ENCODE results near the gene AXIN2.
"Not testable (repeated sequence)": the region's sequence is repeated elsewhere in the genome, so short reads cannot be mapped to it uniquely, and the experiment has no call there.

Gene AXIN2

DNA sequence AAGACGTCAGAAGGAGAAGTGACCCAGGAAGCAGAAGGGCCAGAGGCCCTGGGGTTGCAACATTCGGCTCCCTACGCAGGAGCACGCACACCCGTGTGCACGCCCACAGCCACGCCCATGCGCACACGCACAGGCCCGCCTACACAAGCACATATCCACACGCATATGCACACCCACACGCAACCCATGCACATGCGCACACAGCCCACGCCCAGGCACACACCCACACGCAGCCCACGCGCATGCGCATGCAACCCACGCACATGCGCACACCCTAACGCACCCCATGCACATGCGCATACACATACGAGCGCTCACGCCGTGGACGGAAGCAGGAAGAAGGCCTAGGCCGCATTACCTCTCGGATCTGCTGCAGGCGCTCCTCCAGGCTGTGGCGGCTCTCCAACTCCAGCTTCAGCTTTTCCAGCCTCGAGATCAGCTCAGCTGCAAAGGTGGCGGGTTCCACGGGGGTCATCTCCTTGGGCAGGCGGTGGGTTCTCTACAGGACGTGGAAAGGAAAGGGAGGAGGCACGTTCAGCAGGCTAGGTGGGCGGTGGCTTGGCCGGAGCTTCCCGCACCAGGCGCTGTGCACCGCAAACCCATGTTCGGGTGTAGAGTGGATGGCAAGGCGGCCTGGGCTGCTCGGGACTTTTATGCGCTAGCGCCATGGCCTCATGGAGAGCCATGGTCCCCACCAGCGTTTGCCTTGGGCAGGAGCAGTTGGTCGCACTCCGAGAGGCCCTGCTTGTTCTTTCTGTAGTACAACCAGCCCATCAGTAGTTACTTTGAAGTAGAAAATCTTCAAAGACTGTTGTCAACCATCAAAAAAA is 23.4 kb downstream of the AXIN2 start:
- no peak for DNase-seq (ENCODE audit: low read depth)

GRCh38 chr17:65537343-65537844 is 24.1 kb downstream of the AXIN2 start:
- no peak for DNase-seq (ENCODE audit: low read depth)

DNA sequence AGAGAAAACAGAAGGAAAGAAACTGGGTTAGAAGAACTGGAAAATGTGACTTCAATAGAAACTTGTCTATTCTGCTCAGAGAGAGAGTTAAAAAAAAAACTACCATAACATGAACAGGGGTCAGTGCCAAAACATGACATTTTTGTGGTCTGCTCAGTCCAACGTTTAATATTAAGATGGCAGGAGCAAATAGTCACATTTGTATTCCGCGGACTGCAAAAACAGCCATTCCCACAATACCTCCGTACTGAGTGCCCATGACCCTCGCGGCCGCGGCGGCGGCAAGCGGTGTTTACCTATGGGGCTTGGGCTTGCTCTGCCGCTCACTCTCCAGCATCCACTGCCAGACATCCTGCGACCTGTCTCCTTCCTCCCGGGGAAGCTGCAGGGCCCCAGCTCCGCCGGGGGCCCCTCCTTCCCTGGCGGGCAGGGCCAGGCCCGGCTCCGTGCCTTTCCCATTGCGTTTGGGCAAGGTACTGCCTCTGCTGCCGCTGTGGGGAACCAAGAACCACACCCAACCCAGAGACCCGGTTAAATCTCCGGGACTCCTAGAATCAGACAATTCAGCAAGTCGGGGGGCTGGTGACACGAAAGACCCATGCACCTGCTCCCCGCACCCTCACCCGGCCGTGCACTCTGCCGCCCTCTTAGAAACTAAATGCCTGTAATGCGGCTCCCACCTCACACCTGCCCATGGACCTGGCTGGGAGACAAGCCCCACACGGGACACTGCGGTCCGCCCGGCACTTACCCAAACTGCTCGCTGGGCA is 24.7 kb downstream of the AXIN2 start:
- DNase-seq (ENCODE audit: low read depth): no peak

- DNase-seq (ENCODE audit: low read depth): no peak
Measured at GRCh38 chr17:65535777-65536572, 25.5 kb downstream of the AXIN2 start.

GRCh38 chr17:65533852-65534457 is 27.5 kb downstream of the AXIN2 start:
- DNase-seq (ENCODE audit: low read depth): no peak

- DNase-seq (ENCODE audit: low read depth): no peak
Measured at GRCh38 chr17:65533056-65533745, 28.2 kb downstream of the AXIN2 start.

DNA sequence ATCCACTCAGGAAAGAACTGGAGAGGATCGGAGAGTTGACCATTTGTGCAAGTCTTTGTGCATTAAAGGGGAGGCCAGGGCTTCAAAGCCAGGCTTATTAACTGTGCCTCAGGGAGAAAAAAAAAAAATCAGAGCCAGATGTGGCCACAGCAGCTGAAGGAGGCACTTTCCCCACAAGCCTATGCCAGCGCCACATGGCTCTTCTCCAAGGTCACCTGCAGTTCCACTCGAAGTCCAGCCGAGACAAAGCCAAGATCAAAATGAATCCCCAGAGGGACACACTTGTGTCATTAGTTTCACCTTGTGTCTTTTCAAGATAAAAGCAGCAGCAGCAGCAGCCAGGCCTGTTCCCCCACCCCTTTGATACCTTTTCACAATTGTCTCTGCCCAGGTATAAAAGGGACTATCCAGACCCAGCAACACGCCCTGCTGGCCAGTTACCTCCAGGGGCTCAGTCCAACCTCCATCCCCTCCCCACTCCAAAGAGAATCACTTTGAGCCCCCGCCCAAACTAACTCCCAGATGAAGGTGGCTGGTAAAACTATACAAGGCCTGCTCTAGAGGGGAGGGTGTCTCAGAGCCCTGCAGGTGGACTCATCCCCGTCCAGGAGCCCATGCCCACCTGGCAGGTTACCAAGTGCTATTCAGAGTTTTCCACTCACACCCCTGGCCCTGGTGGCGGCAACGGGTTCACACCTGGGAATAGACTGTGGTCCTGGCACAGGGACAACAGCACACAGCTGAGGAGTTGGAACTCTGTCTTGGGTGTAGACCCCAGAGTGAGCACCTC is 29.2 kb downstream of the AXIN2 start:
- no peak for DNase-seq (ENCODE audit: low read depth)

DNA sequence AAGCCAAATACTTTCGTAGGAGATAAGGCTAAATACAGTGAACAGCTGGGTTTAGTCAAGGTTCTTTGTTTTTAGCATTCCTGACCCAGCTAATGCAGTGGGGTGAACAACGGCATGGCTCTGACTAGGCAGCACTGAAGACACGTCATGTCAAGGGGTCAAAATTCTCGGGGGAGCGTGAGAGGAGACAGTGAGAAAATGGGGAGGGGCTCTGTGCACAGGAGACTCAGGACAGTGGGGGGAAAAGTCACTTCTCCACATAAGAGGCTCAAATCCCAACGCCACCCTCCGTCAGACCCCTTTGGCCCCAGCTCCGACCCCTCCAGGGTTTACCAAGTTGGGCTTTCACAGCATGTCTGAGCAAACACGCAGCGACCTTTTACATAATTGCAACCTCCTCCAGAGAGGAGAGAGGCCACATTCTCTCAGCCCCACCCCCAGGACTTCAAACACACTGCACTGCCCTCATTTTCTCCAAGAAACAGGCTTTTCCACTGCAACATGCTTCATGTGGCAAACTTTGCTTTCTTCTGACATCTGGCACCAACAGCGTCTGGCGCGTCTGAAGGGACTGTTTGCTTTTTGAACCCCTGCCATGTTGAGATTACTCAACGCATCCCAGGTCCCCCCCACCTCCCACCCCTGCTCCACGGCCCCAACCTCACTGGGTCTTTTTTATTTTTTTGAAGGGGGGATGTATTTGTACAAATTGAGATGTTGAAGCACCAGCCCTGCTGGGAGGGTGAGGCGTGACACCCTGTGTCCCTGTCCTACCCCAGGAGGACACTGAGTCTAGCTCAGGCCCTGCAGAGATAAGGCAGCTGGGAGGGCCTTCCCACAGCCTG is 30.0 kb downstream of the AXIN2 start:
- DNase-seq (ENCODE audit: low read depth): no peak

DNA sequence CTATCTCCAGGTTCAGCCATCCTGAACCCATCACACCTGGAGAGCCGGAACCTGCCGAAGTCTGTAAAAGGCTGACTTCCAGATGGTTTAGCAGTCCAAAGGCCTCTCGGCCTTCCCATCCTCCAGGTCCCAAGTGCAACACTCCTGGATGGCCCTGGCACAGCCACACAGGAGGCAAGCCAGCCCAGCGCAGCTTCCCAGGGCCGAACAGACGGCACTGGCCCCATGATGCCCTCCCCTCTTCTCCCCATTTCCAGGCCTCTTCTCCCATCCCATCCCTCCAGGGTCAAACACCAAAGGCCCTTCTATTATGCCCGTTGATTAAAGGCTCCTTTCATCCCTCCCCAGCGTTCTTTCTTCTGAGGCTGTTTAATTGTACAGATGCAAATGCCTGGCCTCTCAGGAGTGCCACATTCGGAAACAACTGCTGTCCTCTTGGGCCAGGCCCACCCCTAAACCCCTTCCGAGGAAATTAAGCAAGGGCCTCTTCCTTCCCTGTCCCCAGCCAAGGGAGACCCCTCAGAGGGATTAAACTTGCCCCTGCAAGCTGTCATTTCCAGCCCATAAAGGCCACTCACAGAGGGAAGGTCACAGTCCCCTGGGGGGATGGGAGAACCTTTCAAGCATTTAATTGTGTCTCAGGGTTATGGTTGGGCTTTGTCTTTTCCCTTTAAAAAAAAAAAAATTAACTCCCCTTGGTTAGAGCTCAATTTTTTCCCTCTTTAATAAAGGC is 30.8 kb downstream of the AXIN2 start:
- no peak for DNase-seq (ENCODE audit: low read depth)

GRCh38 chr17:65529761-65530522 is 31.5 kb downstream of the AXIN2 start:
- no peak for DNase-seq (ENCODE audit: low read depth)

- DNase-seq (ENCODE audit: low read depth): no peak
Measured at GRCh38 chr17:65529040-65529633, 32.3 kb downstream of the AXIN2 start.

DNA sequence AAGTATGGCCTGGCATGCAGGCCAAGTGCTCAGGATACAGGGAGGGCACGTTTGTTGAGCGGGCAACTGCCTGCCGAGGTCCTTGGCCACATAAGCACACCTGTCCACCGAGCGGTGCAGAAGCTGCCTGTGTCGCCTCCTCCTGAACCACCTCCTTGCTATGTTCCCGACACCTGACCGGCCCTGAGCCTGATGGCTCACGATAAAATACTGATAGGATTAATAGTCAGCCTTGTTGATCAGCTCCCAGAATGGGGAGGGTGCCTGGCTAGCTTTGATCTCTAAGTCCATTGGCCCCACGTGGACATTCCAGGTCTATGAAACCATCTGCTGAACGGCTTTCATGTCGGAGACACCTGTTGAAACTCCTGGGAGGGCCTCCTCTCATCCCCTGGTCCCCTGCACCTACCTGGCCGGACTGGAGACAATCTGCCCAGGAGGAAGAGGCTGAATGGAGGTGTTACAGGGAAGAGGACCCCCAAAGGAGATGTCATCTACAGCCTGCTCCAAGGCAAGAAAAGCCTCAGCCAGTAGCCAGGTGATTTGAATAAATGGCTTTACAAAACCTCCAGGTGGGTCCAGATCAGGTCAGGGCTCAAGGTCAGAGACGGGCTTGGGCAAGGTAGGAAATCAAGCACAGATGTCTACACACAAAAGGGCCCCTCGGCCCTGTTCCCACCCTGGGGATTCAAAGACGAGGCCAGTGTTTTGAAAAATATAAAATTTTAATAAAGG is 33.4 kb downstream of the AXIN2 start:
- no peak for DNase-seq (ENCODE audit: low read depth)

GRCh38 chr17:65527381-65527780 is 34.1 kb downstream of the AXIN2 start:
- DNase-seq (ENCODE audit: low read depth): no peak

DNA sequence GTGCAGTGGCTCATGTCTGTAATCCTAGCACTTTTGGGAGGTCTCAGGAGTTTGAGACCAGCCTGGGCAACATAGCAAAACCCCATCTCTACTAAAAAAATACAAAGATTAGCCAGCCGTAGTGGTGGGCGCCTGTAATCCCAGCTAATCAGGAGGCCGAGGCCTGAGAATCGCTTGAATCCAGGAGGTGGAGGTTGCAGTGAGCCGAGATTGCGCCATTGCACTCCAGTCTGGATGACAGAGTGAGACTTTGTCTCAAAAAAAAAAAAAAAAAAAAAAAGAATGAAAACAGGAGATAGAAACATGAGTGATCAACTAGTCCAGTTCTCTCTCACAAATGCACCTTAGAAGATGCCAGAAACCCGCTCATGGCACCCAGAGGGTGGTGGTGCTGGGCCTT is 34.6 kb downstream of the AXIN2 start:
- not testable (repeated sequence) for DNase-seq (ENCODE audit: low read depth)

DNA sequence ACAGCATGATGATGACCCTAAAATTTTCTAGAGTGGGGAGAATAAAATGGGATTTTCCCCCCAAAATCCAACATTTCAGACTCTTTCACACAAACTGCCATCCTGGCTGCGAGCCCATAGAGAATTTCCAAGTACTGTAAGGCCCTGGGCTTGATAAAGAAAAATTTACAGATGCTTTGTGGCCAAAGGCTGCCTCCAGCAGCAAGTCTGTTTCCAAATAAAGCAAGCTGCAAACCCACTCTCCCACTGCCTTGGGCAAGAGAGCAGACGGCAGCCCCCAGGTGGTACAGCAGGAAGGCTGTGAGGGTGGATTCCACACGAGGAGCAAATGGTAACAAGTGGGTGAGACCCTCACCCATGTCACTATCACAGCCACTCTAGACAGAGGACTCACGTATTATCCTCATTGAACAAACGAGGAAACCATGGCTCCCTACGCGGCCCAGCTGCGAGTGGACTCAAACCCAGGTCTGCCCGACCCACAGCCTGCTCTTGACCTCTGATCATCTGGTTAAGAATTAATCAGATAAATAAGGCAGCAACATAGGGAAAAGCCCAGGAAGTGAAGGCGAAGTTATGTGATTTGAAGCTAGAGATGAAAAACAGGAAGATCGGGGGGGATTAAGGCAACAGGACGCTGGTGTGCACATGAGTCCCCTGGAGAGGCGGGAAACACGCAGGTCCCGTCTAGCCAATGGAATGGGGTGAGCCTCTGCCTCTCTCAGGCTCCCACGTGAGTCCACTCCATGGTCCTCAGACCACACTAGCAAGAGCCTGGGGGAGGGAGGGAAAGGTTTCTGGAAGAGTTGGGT is 37.4 kb downstream of the AXIN2 start:
- no peak for DNase-seq (ENCODE audit: low read depth)

DNA sequence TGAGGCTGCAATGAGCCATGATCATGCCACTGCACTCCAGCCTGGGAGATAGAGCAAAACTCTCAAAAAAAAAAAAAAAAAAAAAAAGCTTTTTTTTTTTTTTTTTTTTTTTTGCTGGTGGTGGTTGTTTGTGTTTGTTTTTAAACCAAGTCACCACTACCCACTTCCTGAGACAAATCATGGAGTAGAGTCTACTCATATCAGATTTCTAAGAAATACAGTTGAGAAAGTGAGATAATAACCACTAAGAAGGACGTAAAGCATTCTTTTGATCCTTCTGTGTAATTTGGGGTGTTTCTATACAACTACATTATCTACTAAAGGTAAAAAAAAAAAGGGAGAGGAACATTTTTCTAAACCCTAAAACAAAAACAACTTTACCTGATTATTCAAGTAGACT is 38.0 kb downstream of the AXIN2 start:
- DNase-seq (ENCODE audit: low read depth): no peak
